Right hindlimb (tissue), 1 donor: Measurements from ENCODE around the gene PIF1.
A peak's percentile ranks its signal among the peaks of the same experiment; 100 is the strongest.

Source experiments
- DNase-seq: peaks from one replicate; pipeline ENCODE4 v3.0.0-alpha.2; 2018

Gene PIF1

DNA sequence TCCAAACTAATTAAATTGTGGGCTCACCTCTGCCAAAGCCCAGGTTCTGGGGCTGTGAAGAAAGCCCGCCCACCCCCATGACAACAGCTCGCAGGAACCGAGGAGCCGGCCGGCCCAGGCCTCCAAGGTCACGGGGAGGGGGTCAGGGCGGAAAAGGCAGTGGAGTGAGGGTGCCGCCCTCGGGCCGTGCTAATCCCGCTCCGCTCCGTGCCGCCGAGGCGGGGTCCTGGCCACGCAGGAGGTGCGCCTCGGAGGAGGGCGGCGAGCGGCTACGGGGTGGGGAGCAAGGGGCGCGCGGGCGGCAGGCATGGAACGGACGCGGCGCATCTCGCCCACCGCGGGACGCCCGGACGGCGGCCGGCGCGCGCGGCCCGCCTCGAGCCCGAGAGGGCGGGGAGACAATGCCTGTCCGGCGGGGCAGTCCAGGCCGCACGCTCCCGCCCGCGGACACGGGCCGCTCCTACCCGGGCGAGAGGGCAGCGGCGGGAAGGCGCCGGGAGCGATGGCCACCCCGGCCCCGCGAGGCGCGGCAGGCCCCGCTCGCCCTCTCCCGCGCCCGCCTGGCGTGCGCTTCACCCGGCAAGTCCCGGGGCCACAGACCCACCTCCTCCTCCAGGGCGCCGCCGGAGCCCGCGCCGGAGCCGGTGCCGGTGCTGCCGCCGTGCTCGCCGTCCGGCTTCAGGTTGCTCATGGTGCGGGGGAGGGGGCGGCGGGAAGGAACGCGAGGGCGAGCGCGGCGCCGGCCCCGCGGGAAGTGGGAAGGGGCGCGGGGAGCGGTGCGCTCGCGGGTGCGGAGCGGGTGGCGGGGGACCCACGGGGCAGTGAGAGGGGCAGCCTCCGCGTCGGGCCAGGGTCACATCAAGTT lies 50.6 kb downstream of the PIF1 start:
- peak; percentile 48 for DNase-seq

DNA sequence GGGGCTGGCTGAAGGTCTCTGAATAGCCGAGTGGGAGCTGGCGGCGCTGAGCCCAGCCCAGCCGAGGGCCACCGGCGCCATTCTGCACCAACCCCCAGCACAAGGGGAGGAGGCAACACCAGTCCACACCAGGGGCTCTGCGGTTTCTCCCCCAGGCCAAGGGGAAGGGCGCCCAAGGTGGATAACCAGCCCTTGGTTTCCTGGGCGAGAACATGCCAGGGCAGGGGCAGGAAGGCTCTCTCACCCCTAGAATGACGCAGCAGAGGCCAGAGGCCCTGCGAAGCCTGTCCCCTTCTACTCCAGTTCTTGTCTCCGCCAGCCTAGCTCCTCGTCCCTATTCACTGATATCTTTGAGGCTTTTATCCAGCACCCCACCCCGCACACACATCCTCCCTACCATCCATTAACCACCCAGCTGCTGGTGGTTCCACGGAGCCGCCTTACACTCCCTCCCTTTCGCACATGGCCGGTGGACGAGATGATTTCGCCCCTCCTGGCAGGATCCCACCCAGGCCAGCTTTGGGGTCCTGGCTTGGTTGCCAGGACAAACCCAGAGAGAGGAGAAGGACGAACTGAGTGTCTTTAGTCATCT lies 51.3 kb downstream of the PIF1 start:
- DNase-seq: no peak

DNA sequence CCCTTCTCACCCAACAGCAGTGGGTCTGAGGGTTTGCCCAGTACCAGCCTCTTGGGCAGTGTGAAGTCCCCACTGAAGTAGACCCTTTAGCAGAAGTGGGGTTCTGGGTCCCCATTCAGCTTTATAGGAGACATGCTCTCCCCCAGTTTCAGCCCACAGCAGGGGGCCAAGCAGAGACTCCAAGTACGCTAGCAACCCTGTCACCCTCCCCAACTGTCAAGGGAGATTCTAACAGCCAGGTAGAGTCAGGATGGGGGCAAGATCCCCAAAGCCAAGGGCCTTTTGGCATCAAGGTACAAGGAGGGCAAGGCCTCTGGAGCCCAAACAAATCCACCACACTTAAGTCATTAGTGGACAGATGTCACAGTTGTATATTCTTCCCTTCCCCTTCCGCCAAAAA lies 51.8 kb downstream of the PIF1 start:
- DNase-seq: no peak

DNA sequence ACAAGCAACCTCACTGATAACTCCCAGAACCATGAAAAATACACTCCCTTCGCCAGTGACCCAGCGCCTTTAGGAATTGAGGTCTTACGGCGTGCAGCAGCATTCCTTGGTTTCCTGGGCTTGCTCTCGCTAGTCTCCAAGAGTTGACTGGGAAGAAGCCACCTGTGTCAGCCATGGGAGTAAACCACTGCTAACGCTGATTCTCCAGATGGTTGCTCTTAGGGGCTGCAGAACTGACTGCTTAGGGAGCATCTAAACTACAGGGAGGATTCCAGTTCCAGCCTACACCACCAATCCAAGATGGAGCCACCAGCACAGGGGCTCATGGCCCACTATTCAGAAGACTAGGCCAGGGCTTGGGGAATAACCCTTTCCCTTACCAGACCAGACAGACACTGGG lies 52.5 kb downstream of the PIF1 start:
- DNase-seq: no peak

DNA sequence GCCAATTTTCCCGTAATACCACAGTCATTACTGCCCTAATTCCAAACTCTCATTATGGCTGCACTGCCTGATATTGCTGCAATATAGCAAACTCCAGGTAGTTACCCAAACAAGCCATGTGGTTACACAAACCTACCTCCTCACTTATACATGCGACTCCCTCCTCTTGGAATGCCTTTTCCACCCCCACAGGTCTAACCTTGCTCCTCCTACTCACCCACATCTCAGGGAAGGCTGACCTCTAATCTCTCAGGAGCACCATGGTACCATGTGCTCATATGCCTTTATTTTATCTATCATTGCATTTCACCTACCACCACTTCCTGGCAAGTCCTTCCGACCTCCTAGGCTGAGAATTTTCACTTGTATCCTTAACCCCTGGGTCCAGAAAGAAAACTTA lies 53.0 kb downstream of the PIF1 start:
- no peak for DNase-seq

DNA sequence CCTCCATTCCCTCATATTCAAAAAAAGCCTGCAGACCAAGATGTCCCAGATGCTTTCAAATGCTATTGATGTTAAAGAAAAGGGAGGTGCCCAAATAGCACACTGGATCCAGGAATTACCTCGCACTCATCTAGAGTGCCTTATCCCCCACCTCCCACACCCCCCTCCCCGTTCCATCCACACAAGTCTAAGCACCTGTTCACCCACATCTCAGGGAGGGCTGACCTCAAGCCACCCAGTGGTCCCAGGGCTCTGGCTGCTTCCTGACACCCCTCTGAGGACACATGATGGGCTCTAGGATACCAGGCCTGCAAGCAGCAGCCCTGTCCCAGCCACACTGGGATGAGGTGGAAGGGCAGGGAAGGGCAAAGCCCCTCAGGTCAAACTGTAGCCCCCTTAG lies 54.8 kb downstream of the PIF1 start:
- DNase-seq: no peak

DNA sequence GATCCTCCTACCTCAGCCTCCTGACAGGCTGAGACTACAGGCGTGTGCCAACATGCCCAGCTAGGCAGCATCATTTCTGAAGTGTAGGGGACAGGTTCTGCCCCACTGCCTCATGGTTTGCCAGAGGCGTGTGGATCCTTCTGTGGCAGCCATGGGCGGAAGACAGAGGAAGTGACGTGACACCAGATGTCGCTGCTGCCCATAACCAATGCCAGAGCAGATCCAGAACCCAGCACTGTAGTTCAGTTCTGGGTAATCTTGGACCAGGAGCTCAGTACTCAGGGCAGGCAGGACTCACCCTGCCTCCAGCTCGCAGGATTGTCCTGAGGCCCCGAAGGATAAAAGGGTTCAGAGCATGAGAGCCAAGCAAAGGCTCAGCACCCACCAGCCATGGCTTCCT lies 58.2 kb downstream of the PIF1 start:
- DNase-seq: no peak

DNA sequence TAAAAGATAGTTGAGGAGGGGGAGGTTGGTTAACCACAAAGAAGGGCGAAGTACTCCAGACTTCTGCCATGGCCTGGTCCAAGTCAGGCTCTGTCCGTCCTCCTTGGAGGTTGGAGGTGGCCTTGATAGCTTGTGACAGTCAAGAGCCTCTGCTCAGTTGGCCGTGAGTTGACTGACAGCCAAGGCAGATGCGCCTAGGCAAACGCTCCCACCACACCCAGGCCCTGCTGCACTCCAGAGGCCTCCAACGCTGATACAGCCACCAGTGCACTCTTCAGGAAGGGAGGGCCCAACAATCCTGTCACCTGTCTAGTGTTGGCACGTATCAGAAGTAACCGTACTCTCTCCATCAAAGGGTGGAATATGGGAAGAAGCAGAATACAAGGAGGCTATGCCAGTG lies 59.4 kb downstream of the PIF1 start:
- no peak for DNase-seq
